ENCODE measurements around the gene DOCK2. TPM values are rescaled to one million over a fixed set of nuclear protein-coding genes. Genes with fewer than 3 reads are reported as not detected.

DOCK2 gene
- total and polyA plus RNA-seq, 2 donors (not counting 1 experiment from before 2014, with no cell fraction given), result 112 to 330 TPM

DNA sequence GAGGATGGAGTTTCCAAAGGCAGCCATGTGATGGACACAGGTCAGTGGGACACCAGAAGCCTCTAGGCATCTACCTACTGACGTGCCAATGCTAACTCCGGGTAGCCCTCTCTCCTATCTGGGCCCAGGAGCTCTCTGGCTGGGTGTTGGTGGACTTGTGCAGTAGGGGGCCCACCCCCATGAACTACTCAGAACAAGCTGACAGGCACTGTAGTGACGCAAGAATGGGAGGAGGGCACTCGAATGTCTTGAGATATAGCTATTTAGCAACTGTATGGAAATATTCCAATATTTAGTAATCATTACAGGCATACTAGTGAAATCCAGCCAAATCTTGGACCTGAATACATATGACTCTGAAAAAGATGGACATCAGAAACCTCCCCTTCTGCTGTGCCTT is 5.7 kb upstream of the DOCK2 start:
- Histone ChIP-seq H3K4me3 (ENCODE audit: control extremely low read depth in 1 of 5, extremely low read depth in 1 of 5, insufficient read depth in 1 of 5, low read depth in 2 of 5, low read length in 4 of 5) (no peak overlapping the region), H2AFZ (ENCODE audit: insufficient read depth, low read depth, low read length, poor library complexity, severe bottlenecking) (no peak overlapping the region), H3K36me3 (replicated peaks in 1 of 2; ENCODE audit: control extremely low read depth in 1 of 2, control insufficient read depth in 1 of 2, extremely low read depth in 1 of 2, insufficient read depth in 2 of 2, low read length in 1 of 2) (no peaks in the 10 kb centered on the region), H3K4me1 (ENCODE audit: control insufficient read depth in 2 of 2, insufficient read depth in 2 of 2, low read length in 2 of 2) (peaks cover 0 to 3% of the 10 kb centered on the region in 2 donors), H3K9ac (ENCODE audit: low read length) (no peak overlapping the region), H3K4me2 (replicated peaks; ENCODE audit: low read depth, low read length, poor library complexity, severe bottlenecking) (no peak overlapping the region), H3K27me3 (replicated peaks in 1 of 4; ENCODE audit: control extremely low read depth in 1 of 4, control insufficient read depth in 3 of 4, insufficient read depth in 4 of 4, low read length in 3 of 4) (peaks cover 0 to 4% (median 0%) of the 10 kb centered on the region in 4 experiments), H3K79me2 (ENCODE audit: control insufficient read depth, insufficient read depth, low read length) (peaks cover 1% of the 10 kb centered on the region), H3K9me3 (ENCODE audit: control extremely low read depth in 1 of 3, control insufficient read depth in 2 of 3, insufficient read depth in 1 of 3, low read length in 2 of 3) (no peaks in the 10 kb centered on the region), H3K27ac (ENCODE audit: low read length in 2 of 2) (no peak overlapping the region), H4K20me1 (ENCODE audit: control insufficient read depth, insufficient read depth, low read length, poor library complexity, severe bottlenecking) (no peaks in the 10 kb centered on the region)
- POLR2A ChIA-PET, result no interaction called here
- Mint-ChIP-seq H3K27me3 (no peaks in the 10 kb centered on the region), H3K27ac (no peak overlapping the region), H3K4me3 (no peak overlapping the region), H3K4me1 (peaks cover 1% of the 10 kb centered on the region), H3K9me3 (ENCODE audit: insufficient read depth) (peaks cover 5% of the 10 kb centered on the region)
- intact Hi-C loops (cut with micrococcal nuclease), result no loop called here
- CTCF ChIA-PET, result no interaction called here
- DNase-seq (no peak), ATAC-seq (ENCODE audit: low read depth) (no peak)
- TF ChIP-seq EZH2 (IDR thresholded peaks at IDR 0.05; ENCODE audit: borderline replicate concordance, insufficient read depth, low read depth, low read length, poor library complexity, severe bottlenecking), result no peak
- TF ChIP-seq, protein P1, sequence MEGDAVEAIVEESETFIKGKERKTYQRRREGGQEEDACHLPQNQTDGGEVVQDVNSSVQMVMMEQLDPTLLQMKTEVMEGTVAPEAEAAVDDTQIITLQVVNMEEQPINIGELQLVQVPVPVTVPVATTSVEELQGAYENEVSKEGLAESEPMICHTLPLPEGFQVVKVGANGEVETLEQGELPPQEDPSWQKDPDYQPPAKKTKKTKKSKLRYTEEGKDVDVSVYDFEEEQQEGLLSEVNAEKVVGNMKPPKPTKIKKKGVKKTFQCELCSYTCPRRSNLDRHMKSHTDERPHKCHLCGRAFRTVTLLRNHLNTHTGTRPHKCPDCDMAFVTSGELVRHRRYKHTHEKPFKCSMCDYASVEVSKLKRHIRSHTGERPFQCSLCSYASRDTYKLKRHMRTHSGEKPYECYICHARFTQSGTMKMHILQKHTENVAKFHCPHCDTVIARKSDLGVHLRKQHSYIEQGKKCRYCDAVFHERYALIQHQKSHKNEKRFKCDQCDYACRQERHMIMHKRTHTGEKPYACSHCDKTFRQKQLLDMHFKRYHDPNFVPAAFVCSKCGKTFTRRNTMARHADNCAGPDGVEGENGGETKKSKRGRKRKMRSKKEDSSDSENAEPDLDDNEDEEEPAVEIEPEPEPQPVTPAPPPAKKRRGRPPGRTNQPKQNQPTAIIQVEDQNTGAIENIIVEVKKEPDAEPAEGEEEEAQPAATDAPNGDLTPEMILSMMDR (IDR thresholded peaks at IDR 0.05), result no peak
- WGBS (ENCODE audit: insufficient coverage), result no CpG with 5 or more reads among the region's 4 CpGs

GRCh38 chr5:169632946-169633345 is 4.1 kb upstream of the DOCK2 start:
- WGBS (ENCODE audit: insufficient coverage), result no CpG with 5 or more reads among the region's 1 CpG
- peaks cover 5% of the 10 kb centered on the region for H3K9me3 Mint-ChIP-seq (ENCODE audit: insufficient read depth)
- Histone ChIP-seq H3K27me3 (replicated peaks in 1 of 4; ENCODE audit: control extremely low read depth in 1 of 4, control insufficient read depth in 3 of 4, insufficient read depth in 4 of 4, low read length in 3 of 4) (peaks cover 0 to under 1% (median 0%) of the 10 kb centered on the region in 4 experiments), H2AFZ (ENCODE audit: insufficient read depth, low read depth, low read length, poor library complexity, severe bottlenecking) (no peak overlapping the region), H3K36me3 (replicated peaks in 1 of 2; ENCODE audit: control extremely low read depth in 1 of 2, control insufficient read depth in 1 of 2, extremely low read depth in 1 of 2, insufficient read depth in 2 of 2, low read length in 1 of 2) (no peaks in the 10 kb centered on the region), H3K27ac (ENCODE audit: low read length in 2 of 2) (no peak overlapping the region), H3K9me3 (ENCODE audit: control extremely low read depth in 1 of 3, control insufficient read depth in 2 of 3, insufficient read depth in 1 of 3, low read length in 2 of 3) (no peaks in the 10 kb centered on the region), H3K4me2 (replicated peaks; ENCODE audit: low read depth, low read length, poor library complexity, severe bottlenecking) (no peak overlapping the region), H3K79me2 (ENCODE audit: control insufficient read depth, insufficient read depth, low read length) (peaks cover 17% of the 10 kb centered on the region), H3K4me1 (ENCODE audit: control insufficient read depth in 2 of 2, insufficient read depth in 2 of 2, low read length in 2 of 2) (peaks cover under 1 to 12% of the 10 kb centered on the region in 2 donors), H3K9ac (ENCODE audit: low read length) (no peak overlapping the region), H4K20me1 (ENCODE audit: control insufficient read depth, insufficient read depth, low read length, poor library complexity, severe bottlenecking) (peaks cover under 1% of the 10 kb centered on the region), H3K4me3 (ENCODE audit: control extremely low read depth in 1 of 5, extremely low read depth in 1 of 5, insufficient read depth in 1 of 5, low read depth in 2 of 5, low read length in 4 of 5) (no peak overlapping the region)
- no peaks in the 10 kb centered on the region for H3K27me3 Mint-ChIP-seq
- TF ChIP-seq EZH2 (IDR thresholded peaks at IDR 0.05; ENCODE audit: borderline replicate concordance, insufficient read depth, low read depth, low read length, poor library complexity, severe bottlenecking), result no peak
- TF ChIP-seq, protein P1 (IDR thresholded peaks at IDR 0.05), result no peak
- H3K4me1 Mint-ChIP-seq, result peaks cover 10% of the 10 kb centered on the region
- POLR2A ChIA-PET, result no interaction called here
- ATAC-seq (ENCODE audit: low read depth), result no peak
- DNase-seq, result no peak
- H3K27ac Mint-ChIP-seq, result no peak overlapping the region
- H3K4me3 Mint-ChIP-seq, result no peak overlapping the region
- CTCF ChIA-PET, result no interaction called here
- intact Hi-C loops (cut with micrococcal nuclease), result no loop called here
